ENCODE measurements around the gene MAZ. TPM values are rescaled to one million over a fixed set of nuclear protein-coding genes. Genes with fewer than 3 reads are reported as not detected.
A peak's percentile ranks its signal among the peaks of the same experiment; 100 is the strongest.

The MAZ gene
- total RNA-seq, 4 donors from 2014 or later = 98.4 to 180 (median 125) TPM

DNA sequence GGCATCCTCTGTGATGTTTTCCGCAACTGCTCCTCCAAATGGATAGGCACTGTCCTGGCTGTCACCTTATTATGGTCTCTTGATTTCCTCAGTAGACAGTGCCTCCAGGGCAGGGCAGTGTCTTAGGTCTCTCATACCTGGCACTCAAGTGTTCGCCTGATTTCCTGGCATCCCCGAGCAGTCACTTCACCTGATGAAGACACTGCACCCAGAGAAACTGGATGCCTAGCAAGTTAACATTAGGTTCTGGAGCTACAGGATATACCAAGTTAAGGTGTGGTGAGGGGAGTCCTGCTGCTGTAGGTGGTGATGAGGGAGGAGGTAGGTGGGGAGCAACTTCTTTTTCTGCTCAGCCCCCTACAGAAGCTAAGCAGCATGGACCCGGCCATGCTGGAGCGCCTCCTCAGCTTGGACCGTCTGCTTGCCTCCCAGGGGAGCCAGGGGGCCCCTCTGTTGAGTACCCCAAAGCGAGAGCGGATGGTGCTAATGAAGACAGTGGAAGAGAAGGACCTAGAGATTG lies 3.9 kb upstream of the MAZ start:
- WGBS = 86% methylated on average over 8 of the region's 8 CpGs
- H3K27me3 ChIP-seq = no peaks in the 10 kb centered on the region
- TF ChIP-seq POLR2A (IDR thresholded peaks at IDR 0.05) = no peak
- TF ChIP-seq, protein P1, sequence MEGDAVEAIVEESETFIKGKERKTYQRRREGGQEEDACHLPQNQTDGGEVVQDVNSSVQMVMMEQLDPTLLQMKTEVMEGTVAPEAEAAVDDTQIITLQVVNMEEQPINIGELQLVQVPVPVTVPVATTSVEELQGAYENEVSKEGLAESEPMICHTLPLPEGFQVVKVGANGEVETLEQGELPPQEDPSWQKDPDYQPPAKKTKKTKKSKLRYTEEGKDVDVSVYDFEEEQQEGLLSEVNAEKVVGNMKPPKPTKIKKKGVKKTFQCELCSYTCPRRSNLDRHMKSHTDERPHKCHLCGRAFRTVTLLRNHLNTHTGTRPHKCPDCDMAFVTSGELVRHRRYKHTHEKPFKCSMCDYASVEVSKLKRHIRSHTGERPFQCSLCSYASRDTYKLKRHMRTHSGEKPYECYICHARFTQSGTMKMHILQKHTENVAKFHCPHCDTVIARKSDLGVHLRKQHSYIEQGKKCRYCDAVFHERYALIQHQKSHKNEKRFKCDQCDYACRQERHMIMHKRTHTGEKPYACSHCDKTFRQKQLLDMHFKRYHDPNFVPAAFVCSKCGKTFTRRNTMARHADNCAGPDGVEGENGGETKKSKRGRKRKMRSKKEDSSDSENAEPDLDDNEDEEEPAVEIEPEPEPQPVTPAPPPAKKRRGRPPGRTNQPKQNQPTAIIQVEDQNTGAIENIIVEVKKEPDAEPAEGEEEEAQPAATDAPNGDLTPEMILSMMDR (IDR thresholded peaks at IDR 0.05) = no peak
- no peak for TF ChIP-seq POLR2AphosphoS5 (IDR thresholded peaks at IDR 0.05)
- no peak for TF ChIP-seq EP300 (IDR thresholded peaks at IDR 0.05)
- DNase-seq (ENCODE audit: low spot score in 2 of 2) = no peak
- H3K4me1 ChIP-seq = peaks cover 18% of the 10 kb centered on the region
- no peak overlapping the region for H3K4me3 ChIP-seq
- peaks cover 39% of the 10 kb centered on the region for H3K36me3 ChIP-seq
- H3K27ac ChIP-seq = no peak overlapping the region
- H3K9me3 ChIP-seq = no peaks in the 10 kb centered on the region

DNA sequence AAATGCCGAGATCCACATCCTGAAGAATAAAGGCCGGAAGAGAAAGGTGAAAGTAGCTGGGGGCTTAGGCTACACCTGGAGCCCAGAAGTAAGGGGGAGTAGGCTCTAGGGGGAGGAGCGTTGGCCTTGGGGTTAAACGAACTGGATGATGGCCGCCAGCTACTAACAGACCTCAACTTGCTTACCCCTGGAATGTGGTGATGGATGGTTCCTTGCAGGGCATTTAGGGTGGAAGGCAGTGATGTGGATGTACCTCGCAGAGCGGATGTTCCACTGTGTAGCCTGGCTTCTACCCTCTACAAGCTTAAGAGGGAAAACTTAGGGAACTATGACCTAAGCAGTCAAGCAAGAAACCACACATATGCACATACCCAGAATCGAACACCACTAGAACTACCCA lies 2.3 kb upstream of the MAZ start:
- 75% methylated on average over 8 of the region's 8 CpGs for WGBS
- H3K27ac ChIP-seq = peak overlapping the region; percentile 97
- no peak for DNase-seq (ENCODE audit: low spot score in 2 of 2)
- H3K36me3 ChIP-seq = peaks cover 23% of the 10 kb centered on the region
- TF ChIP-seq, protein P1 (IDR thresholded peaks at IDR 0.05) = no peak
- peaks cover 33% of the 10 kb centered on the region for H3K4me1 ChIP-seq
- H3K27me3 ChIP-seq = no peaks in the 10 kb centered on the region
- H3K4me3 ChIP-seq = no peak overlapping the region
- H3K9me3 ChIP-seq = no peaks in the 10 kb centered on the region

DNA sequence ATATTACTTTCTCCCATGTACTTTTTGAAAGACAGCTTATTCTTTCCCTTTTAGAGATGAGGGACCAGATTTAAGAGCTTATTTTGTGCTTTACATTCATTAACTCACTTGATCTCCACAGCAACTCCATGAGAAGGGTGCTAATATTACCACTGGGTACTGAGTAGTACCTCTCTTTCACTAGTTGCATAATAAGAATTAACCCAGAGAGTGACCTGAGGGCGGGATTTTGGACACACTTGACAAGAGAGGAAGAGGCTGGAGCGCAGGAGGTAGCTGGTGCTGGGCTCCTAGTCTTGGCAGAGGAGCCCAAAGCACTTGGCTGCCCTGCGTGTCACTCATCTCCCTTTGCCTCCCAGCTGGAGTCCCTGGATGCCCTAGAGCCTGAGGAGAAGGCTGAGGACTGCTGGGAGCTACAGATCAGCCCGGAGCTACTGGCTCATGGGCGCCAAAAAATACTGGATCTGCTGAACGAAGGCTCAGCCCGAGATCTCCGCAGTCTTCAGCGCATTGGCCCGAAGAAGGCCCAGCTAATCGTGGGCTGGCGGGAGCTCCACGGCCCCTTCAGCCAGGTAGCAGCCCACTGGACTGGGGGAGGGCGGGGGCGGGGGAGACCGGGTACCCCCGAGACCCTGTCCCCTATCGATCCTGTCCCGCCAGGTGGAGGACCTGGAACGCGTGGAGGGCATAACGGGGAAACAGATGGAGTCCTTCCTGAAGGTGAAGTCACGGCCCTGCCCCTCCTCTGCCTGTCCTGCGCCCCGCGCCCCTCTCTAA lies 1.7 kb upstream of the MAZ start:
- Histone ChIP-seq H3K4me3 (peak overlapping the region; percentile 89), H3K27me3 (no peaks in the 10 kb centered on the region), H3K36me3 (peaks cover 22% of the 10 kb centered on the region), H3K4me1 (peaks cover 39% of the 10 kb centered on the region), H3K9me3 (no peaks in the 10 kb centered on the region), H3K27ac (peak overlapping the region; percentile 97)
- TF ChIP-seq, protein P1 (IDR thresholded peaks at IDR 0.05) = no peak
- TF ChIP-seq POLR2A (IDR thresholded peaks at IDR 0.05) (no peak), POLR2AphosphoS5 (IDR thresholded peaks at IDR 0.05) (no peak), EP300 (IDR thresholded peaks at IDR 0.05) (no peak)
- 4% methylated on average over 6 of the region's 26 CpGs for WGBS
- DNase-seq (ENCODE audit: low spot score in 2 of 2) = peak in 1 of 2 donors; percentile 69

DNA sequence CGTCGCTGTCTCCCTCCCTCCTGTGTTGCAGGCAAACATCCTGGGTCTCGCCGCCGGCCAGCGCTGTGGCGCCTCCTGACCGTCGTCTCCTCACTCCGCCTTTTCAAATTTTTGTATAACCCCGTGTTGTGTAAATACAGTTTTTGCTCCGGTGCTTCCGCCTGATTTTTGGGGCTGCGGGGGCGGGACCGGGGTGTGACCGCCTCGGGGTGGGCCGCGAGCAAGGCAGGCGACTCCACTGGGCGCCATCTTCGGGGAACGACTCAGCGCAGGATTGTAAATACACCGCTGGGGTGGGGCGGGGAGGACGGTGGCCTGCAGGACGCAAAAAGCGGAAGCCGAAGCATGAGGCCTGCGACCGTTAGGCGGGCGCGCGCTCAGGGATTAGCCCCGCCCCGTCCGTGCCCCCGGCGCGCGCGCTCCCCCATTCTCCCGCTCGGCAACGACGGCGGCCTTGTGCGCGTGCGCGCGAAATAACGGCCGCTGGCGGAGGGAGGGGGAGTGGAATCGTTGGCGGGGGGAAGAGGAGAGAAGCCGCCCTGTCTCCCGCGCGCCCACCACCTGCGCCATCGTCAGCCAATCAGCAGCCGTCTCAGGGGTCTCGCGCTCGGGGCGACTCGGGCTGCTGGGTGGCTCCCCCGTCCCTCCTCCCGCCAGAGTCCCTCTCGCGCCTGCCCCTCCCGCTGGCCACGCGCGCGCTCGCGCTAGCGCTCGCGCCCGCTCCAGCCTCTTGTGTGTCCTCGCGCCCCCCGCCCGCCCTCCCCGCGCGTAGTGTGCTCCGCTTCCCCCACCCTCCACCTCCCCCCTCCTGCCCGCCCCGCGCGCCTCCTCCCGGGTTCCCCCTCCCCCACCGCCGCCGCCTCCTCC lies 864 bp upstream of the MAZ start:
- peaks cover 47% of the 10 kb centered on the region for H3K4me1 ChIP-seq
- peaks cover 21% of the 10 kb centered on the region for H3K36me3 ChIP-seq
- DNase-seq (ENCODE audit: low spot score in 2 of 2) = peak; percentile 99
- H3K9me3 ChIP-seq = no peaks in the 10 kb centered on the region
- peak overlapping the region; percentile 89 for H3K4me3 ChIP-seq
- H3K27me3 ChIP-seq = no peaks in the 10 kb centered on the region
- TF ChIP-seq POLR2AphosphoS5 (IDR thresholded peaks at IDR 0.05) = peak in 2 of 3 donors; percentile 83 to 98
- no peak for TF ChIP-seq EP300 (IDR thresholded peaks at IDR 0.05)
- peak; percentile 44 to 80 for TF ChIP-seq POLR2A (IDR thresholded peaks at IDR 0.05)
- TF ChIP-seq, protein P1 (IDR thresholded peaks at IDR 0.05) = no peak
- WGBS = 1% methylated on average over 24 of the region's 103 CpGs
- H3K27ac ChIP-seq = peak overlapping the region; percentile 97

Measured in suprapubic skin (tissue), 4 donors.